Endodermal cell (in vitro differentiated cells): ENCODE measurements around the gene YTHDF2. TPM values are rescaled to one million over a fixed set of nuclear protein-coding genes. Genes with fewer than 3 reads are reported as not detected.
A peak's percentile ranks its signal among the peaks of the same experiment; 100 is the strongest.

ENCODE experiments used
- DNase-seq: peaks from one replicate; pipeline ENCODE4 v3.0.0-alpha.2; 2017
- H3K27ac ChIP-seq: 2 replicates; pipeline ENCODE4 v1.5.1; 2013; ENCODE audit warnings: mild to moderate bottlenecking, low read depth, low read length, moderate library complexity
- H3K27me3 ChIP-seq: 2 replicates; pipeline ENCODE4 v1.6.1; 2013; ENCODE audit warnings: mild to moderate bottlenecking, low read length, moderate library complexity; ENCODE audit not compliant: insufficient read depth, control insufficient read depth, poor library complexity, severe bottlenecking
- H3K36me3 ChIP-seq: 2 replicates; pipeline ENCODE4 v1.7.0; 2013; ENCODE audit warnings: mild to moderate bottlenecking, low read length, moderate library complexity; ENCODE audit not compliant: control insufficient read depth, insufficient read depth
- H3K4me1 ChIP-seq: one replicate; pipeline ENCODE4 v1.7.0; 2013; ENCODE audit warnings: low read length; ENCODE audit not compliant: control insufficient read depth, insufficient read depth
- H3K4me3 ChIP-seq: 2 replicates; pipeline ENCODE4 v1.5.1; 2013; ENCODE audit warnings: mild to moderate bottlenecking, low read length, moderate library complexity
- H3K9ac ChIP-seq: 2 replicates; pipeline ENCODE4 v1.6.1; 2013; ENCODE audit warnings: mild to moderate bottlenecking, low read length, moderate library complexity; ENCODE audit not compliant: poor library complexity, severe bottlenecking; ENCODE audit errors: extremely low read depth
- H3K9me3 ChIP-seq: 2 replicates; pipeline ENCODE4 v1.6.1; 2013; ENCODE audit warnings: mild to moderate bottlenecking, low read length, moderate library complexity; ENCODE audit not compliant: control insufficient read depth
- H3K27ac Mint-ChIP-seq: 2 replicates; pipeline ENCODE4 v1.8.0; 2020; ENCODE audit warnings: mixed read lengths
- H3K27me3 Mint-ChIP-seq: 2 replicates; pipeline ENCODE4 v1.8.0; 2021; ENCODE audit warnings: mild to moderate bottlenecking, mixed read lengths; ENCODE audit not compliant: insufficient read depth
- H3K36me3 Mint-ChIP-seq: 2 replicates; pipeline ENCODE4 v1.8.0; 2020; ENCODE audit warnings: low read depth, mixed read lengths
- H3K4me1 Mint-ChIP-seq: 2 replicates; pipeline ENCODE4 v1.8.0; 2020; ENCODE audit warnings: mixed read lengths
- H3K4me3 Mint-ChIP-seq: 2 replicates; pipeline ENCODE4 v1.8.0; 2020; ENCODE audit warnings: mild to moderate bottlenecking, moderate library complexity, mixed read lengths
- H3K9me3 Mint-ChIP-seq: 2 replicates; pipeline ENCODE4 v1.8.0; 2020; ENCODE audit warnings: mild to moderate bottlenecking, mixed read lengths
- WGBS, 2 experiments: methylation state at CpG; one replicate each; pipeline versions ENCODE4 v1.1.5 to v1.1.7; 2013; ENCODE audit warnings: missing lambda C conversion rate in 2 of 2, mixed read lengths in 1 of 2; ENCODE audit not compliant: insufficient coverage in 1 of 2, insufficient read length in 1 of 2; 5-methylcytosine and 5-hydroxymethylcytosine counted together
- total RNA-seq, 2 donors: library from RNA; stranded (reverse); fragmentation: NEBNext Ultra II Directional in 1 of 2; extraction: Animal tissue kit (Norgen Biotek cat#: 25700) in 1 of 2; gene quantifications; 2 replicates in 1 of 2; 3 replicates in 1 of 2; pipeline ENCODE4 v1.2.1, GENCODE V29; 2021
- TF ChIP-seq, protein P1 (sequence below): fragments of 200-600 bp; sonication (generic); conservative IDR thresholded peaks from 2 replicates; pipeline ENCODE4 v1.5.0; 2021; ENCODE audit warnings: antibody characterized with exemption, mild to moderate bottlenecking

The YTHDF2 gene
- total RNA-seq, 2 donors from 2014 or later, result 113 to 116 TPM

- no peak for DNase-seq
- peaks cover 70% of the 10 kb centered on the region for H3K36me3 ChIP-seq
- no peak overlapping the region for H3K9ac ChIP-seq
- H3K4me1 ChIP-seq, result no peaks in the 10 kb centered on the region
- H3K27me3 ChIP-seq, result no peaks in the 10 kb centered on the region
- TF ChIP-seq, protein P1, sequence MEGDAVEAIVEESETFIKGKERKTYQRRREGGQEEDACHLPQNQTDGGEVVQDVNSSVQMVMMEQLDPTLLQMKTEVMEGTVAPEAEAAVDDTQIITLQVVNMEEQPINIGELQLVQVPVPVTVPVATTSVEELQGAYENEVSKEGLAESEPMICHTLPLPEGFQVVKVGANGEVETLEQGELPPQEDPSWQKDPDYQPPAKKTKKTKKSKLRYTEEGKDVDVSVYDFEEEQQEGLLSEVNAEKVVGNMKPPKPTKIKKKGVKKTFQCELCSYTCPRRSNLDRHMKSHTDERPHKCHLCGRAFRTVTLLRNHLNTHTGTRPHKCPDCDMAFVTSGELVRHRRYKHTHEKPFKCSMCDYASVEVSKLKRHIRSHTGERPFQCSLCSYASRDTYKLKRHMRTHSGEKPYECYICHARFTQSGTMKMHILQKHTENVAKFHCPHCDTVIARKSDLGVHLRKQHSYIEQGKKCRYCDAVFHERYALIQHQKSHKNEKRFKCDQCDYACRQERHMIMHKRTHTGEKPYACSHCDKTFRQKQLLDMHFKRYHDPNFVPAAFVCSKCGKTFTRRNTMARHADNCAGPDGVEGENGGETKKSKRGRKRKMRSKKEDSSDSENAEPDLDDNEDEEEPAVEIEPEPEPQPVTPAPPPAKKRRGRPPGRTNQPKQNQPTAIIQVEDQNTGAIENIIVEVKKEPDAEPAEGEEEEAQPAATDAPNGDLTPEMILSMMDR, result no peak
- H3K4me1 Mint-ChIP-seq, result peaks cover 3% of the 10 kb centered on the region
- H3K9me3 ChIP-seq, result no peaks in the 10 kb centered on the region
- no peaks in the 10 kb centered on the region for H3K27me3 Mint-ChIP-seq
- 94 to 100% methylated on average over 3 of the region's 3 CpGs for WGBS, 2 experiments
- peaks cover 36% of the 10 kb centered on the region for H3K36me3 Mint-ChIP-seq
- H3K4me3 Mint-ChIP-seq, result no peak overlapping the region
- H3K9me3 Mint-ChIP-seq, result no peaks in the 10 kb centered on the region
- H3K27ac ChIP-seq, result no peak overlapping the region
- H3K4me3 ChIP-seq, result no peak overlapping the region
- peak overlapping the region; percentile 23 for H3K27ac Mint-ChIP-seq
Measured at GRCh38 chr1:28773105-28773504, 36.4 kb downstream of the YTHDF2 start.

- Mint-ChIP-seq H3K9me3 (no peaks in the 10 kb centered on the region), H3K4me3 (peak overlapping the region; percentile 40), H3K36me3 (peaks cover 17% of the 10 kb centered on the region), H3K27ac (no peak overlapping the region), H3K4me1 (peaks cover 3% of the 10 kb centered on the region), H3K27me3 (no peaks in the 10 kb centered on the region)
- H3K9me3 ChIP-seq, result no peaks in the 10 kb centered on the region
- TF ChIP-seq, protein P1, result no peak
- no peak overlapping the region for H3K4me3 ChIP-seq
- no peak overlapping the region for H3K27ac ChIP-seq
- peaks cover 48% of the 10 kb centered on the region for H3K36me3 ChIP-seq
- H3K4me1 ChIP-seq, result no peaks in the 10 kb centered on the region
- no peak overlapping the region for H3K9ac ChIP-seq
- 97% methylated on average over 31 to 39 of the region's 39 CpGs for WGBS, 2 experiments
- peak; percentile 90 for DNase-seq
- no peaks in the 10 kb centered on the region for H3K27me3 ChIP-seq
Measured at GRCh38 chr1:28775121-28775942, 38.6 kb downstream of the YTHDF2 start.

GRCh38 chr1:28776341-28776740 is 39.6 kb downstream of the YTHDF2 start:
- Mint-ChIP-seq H3K4me3 (no peak overlapping the region), H3K4me1 (peaks cover 6% of the 10 kb centered on the region), H3K9me3 (no peaks in the 10 kb centered on the region), H3K36me3 (peaks cover 10% of the 10 kb centered on the region), H3K27ac (no peak overlapping the region), H3K27me3 (no peaks in the 10 kb centered on the region)
- Histone ChIP-seq H3K27ac (no peak overlapping the region), H3K27me3 (no peaks in the 10 kb centered on the region), H3K9ac (no peak overlapping the region), H3K4me1 (no peaks in the 10 kb centered on the region), H3K4me3 (no peak overlapping the region), H3K36me3 (peaks cover 38% of the 10 kb centered on the region), H3K9me3 (no peaks in the 10 kb centered on the region)
- TF ChIP-seq, protein P1, result no peak
- 96 to 99% methylated on average over 11 to 17 of the region's 17 CpGs for WGBS, 2 experiments
- DNase-seq, result no peak
